Measurements from ENCODE around the gene IFIT5.

DNA sequence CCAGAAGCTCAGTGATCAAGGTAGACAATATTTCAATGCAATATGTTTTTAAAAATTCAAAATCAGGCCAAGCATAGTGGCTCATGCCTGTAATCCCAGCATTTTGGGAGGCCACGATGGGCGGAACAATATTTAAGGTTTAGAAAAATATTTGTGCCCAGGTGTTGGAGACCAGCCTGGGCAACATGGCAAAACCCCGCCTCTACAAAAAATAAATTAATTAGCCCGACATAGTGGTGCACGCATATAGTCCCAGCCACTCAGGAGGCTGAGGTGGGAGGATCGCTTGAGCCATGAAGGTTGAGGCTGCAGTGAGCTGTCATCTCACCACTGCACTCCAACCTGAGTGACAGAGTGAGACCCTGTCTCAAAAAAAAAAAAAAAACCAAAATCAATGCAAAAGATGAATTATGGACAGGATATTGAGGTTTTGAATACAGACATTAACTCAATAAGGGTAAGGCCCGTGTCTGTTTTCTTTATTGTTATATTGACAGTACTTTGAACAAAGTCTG, 913 bp upstream of the IFIT5 start:
- TF ChIP-seq EZH2 (IDR thresholded peaks at IDR 0.05; ENCODE audit: low read length, unreplicated experiment) (no peak), EZH2phosphoT487 (IDR thresholded peaks at IDR 0.05; ENCODE audit: borderline replicate concordance, low read length) (no peak)
- TF ChIP-seq, protein P1, sequence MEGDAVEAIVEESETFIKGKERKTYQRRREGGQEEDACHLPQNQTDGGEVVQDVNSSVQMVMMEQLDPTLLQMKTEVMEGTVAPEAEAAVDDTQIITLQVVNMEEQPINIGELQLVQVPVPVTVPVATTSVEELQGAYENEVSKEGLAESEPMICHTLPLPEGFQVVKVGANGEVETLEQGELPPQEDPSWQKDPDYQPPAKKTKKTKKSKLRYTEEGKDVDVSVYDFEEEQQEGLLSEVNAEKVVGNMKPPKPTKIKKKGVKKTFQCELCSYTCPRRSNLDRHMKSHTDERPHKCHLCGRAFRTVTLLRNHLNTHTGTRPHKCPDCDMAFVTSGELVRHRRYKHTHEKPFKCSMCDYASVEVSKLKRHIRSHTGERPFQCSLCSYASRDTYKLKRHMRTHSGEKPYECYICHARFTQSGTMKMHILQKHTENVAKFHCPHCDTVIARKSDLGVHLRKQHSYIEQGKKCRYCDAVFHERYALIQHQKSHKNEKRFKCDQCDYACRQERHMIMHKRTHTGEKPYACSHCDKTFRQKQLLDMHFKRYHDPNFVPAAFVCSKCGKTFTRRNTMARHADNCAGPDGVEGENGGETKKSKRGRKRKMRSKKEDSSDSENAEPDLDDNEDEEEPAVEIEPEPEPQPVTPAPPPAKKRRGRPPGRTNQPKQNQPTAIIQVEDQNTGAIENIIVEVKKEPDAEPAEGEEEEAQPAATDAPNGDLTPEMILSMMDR (conservative IDR thresholded peaks at IDR 0.05; ENCODE audit: low read depth, low read length) = no peak
